Stimulated activated CD8-positive, alpha-beta memory T cell treated with anti-CD3 and anti-CD28 coated beads, Interleukin-15, amount 100 ng/mL, for 4 hours (primary cell): ENCODE results near the gene VPS13C.

Source experiments
- DNase-seq, 2 donors: peaks; one replicate each; pipeline ENCODE4 v3.0.0-alpha.2; 2020; ENCODE audit warnings: low read depth in 2 of 2

The VPS13C gene

GRCh38 chr15:61816856-61817255 is 243.4 kb downstream of the VPS13C start:
- no peak for DNase-seq

GRCh38 chr15:61815356-61816083 is 244.7 kb downstream of the VPS13C start:
- no peak for DNase-seq

DNA sequence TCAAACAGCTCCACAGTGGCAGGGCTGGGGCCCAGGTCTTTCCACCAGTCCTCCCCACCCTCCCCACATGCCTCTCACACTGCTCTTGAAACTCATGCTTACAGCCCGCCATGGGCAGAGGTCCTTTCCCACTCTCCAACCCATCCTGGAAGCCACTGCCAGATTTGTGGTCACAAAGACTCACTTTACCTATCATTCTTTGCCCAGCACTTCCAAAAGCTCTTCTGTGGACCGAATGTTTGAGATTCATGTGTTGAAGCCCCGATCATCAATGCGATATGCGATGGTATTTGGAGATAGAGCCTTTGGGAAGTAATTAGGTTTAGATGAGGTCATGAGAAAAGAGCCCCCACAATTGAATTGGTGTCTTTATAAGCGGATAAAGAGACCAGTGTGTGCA is 247.8 kb downstream of the VPS13C start:
- DNase-seq, result no peak

- DNase-seq, result no peak
These were observed 248.3 kb downstream of the VPS13C start for GRCh38 chr15:61811952-61812351.

DNA sequence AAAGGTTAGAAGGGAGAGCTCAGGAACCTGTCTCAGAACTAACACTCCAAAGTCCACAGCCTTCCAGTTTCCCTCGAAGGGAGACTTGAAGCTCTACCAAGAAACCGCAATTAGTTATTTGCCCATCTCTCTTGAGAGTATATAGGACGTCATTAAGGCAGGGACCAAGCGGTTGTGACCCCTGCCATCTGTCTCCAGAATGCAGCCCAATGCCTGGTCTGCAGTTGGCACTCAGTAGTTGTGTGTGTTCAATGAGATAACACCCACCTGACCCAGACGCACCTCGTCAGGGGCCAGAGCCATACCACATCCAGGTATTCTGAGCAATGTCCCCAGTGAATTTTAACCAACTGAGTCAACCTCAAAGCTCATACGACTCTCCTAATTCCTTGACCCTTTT is 251.0 kb downstream of the VPS13C start:
- DNase-seq, result no peak

- DNase-seq, result no peak
These were observed 252.8 kb downstream of the VPS13C start for GRCh38 chr15:61807281-61807929.
